ENCODE results near the gene ADM5. TPM values are rescaled to one million over a fixed set of nuclear protein-coding genes. Genes with fewer than 3 reads are reported as not detected.

Gene ADM5
- total RNA-seq, 4 donors from 2014 or later: 0.91 to 2.8 (median 1.8) TPM

GRCh38 chr19:49696865-49697264 lies 7.5 kb downstream of the ADM5 start:
- WGBS, 2 donors: 89 to 93% methylated on average over 3 to 5 of the region's 7 CpGs
- H3K27me3 ChIP-seq: peaks cover 0 to 14% (median 0%) of the 10 kb centered on the region in 4 donors
- H3K36me3 ChIP-seq: no peaks in the 10 kb centered on the region
- TF ChIP-seq, protein P1, sequence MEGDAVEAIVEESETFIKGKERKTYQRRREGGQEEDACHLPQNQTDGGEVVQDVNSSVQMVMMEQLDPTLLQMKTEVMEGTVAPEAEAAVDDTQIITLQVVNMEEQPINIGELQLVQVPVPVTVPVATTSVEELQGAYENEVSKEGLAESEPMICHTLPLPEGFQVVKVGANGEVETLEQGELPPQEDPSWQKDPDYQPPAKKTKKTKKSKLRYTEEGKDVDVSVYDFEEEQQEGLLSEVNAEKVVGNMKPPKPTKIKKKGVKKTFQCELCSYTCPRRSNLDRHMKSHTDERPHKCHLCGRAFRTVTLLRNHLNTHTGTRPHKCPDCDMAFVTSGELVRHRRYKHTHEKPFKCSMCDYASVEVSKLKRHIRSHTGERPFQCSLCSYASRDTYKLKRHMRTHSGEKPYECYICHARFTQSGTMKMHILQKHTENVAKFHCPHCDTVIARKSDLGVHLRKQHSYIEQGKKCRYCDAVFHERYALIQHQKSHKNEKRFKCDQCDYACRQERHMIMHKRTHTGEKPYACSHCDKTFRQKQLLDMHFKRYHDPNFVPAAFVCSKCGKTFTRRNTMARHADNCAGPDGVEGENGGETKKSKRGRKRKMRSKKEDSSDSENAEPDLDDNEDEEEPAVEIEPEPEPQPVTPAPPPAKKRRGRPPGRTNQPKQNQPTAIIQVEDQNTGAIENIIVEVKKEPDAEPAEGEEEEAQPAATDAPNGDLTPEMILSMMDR (IDR thresholded peaks at IDR 0.05): no peak
- no peak for TF ChIP-seq POLR2A (IDR thresholded peaks at IDR 0.05)
- peaks cover 0 to 2% (median 0%) of the 10 kb centered on the region in 3 donors for H3K4me1 ChIP-seq
- H3K9me3 ChIP-seq: no peaks in the 10 kb centered on the region
- H3K4me3 ChIP-seq: no peak overlapping the region
- H3K27ac ChIP-seq: no peak overlapping the region
- intact Hi-C loops (cut with DNase I): no loop called here
- no peak for DNase-seq

GRCh38 chr19:49699364-49699763 lies 10.0 kb downstream of the ADM5 start:
- no peaks in the 10 kb centered on the region for H3K36me3 ChIP-seq
- no peaks in the 10 kb centered on the region for H3K4me1 ChIP-seq
- no peak overlapping the region for H3K27ac ChIP-seq
- no peak for TF ChIP-seq POLR2A (IDR thresholded peaks at IDR 0.05)
- TF ChIP-seq, protein P1 (IDR thresholded peaks at IDR 0.05): no peak
- no peak overlapping the region for H3K4me3 ChIP-seq
- no peaks in the 10 kb centered on the region for H3K9me3 ChIP-seq
- DNase-seq: no peak
- H3K27me3 ChIP-seq: peaks cover 0 to 6% (median 0%) of the 10 kb centered on the region in 4 donors
- 72 to 84% methylated on average over 3 to 5 of the region's 5 CpGs for WGBS, 2 donors
- intact Hi-C loops (cut with DNase I): no loop called here

DNA sequence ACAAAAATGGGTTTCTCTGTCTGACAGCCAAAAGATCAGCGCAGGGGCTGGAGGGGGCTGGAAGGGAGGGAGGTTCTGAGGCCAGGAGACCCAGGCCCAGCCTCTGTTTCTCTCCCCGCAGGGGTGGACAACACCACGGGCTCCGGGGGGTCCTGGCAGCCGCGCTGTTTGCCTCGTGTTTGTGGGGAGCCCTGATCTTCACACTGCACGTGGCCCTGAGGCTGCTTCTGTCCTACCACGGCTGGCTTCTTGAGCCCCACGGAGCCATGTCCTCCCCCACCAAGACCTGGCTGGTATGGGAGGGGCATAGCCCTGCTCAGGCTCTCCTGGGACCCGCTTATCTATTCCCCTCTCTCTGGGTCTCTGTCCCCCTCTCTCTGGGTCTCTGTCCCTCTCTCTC lies 11.2 kb downstream of the ADM5 start:
- Histone ChIP-seq H3K9me3 (no peaks in the 10 kb centered on the region), H3K27ac (no peak overlapping the region), H3K4me1 (no peaks in the 10 kb centered on the region), H3K4me3 (no peak overlapping the region), H3K36me3 (no peaks in the 10 kb centered on the region), H3K27me3 (peaks cover 0 to 6% (median 0%) of the 10 kb centered on the region in 4 donors)
- intact Hi-C loops (cut with DNase I): no loop called here
- no peak for DNase-seq
- WGBS, 2 donors: 54 to 65% methylated on average over 5 to 10 of the region's 11 CpGs
- TF ChIP-seq POLR2A (IDR thresholded peaks at IDR 0.05): no peak

GRCh38 chr19:49701271-49701786 lies 11.9 kb downstream of the ADM5 start:
- 43 to 45% methylated on average over 20 to 33 of the region's 40 CpGs for WGBS, 2 donors
- Histone ChIP-seq H3K4me3 (no peak overlapping the region), H3K9me3 (no peaks in the 10 kb centered on the region), H3K4me1 (no peaks in the 10 kb centered on the region), H3K36me3 (no peaks in the 10 kb centered on the region), H3K27me3 (peaks cover 0 to 6% (median 0%) of the 10 kb centered on the region in 4 donors), H3K27ac (no peak overlapping the region)
- DNase-seq: no peak
- intact Hi-C loops (cut with DNase I): no loop called here
- TF ChIP-seq, protein P1 (IDR thresholded peaks at IDR 0.05): no peak
- no peak for TF ChIP-seq POLR2A (IDR thresholded peaks at IDR 0.05)

GRCh38 chr19:49704888-49705642 lies 15.7 kb downstream of the ADM5 start:
- no peak for TF ChIP-seq POLR2A (IDR thresholded peaks at IDR 0.05)
- TF ChIP-seq, protein P1 (IDR thresholded peaks at IDR 0.05): no peak
- WGBS, 2 donors: 89 to 92% methylated on average over 6 to 9 of the region's 22 CpGs
- no peak overlapping the region for H3K27ac ChIP-seq
- intact Hi-C loops (cut with DNase I): no loop called here
- no peaks in the 10 kb centered on the region for H3K36me3 ChIP-seq
- DNase-seq: no peak
- H3K4me1 ChIP-seq: no peaks in the 10 kb centered on the region
- no peaks in the 10 kb centered on the region for H3K9me3 ChIP-seq
- peaks cover 0 to 6% (median 0%) of the 10 kb centered on the region in 4 donors for H3K27me3 ChIP-seq
- no peak overlapping the region for H3K4me3 ChIP-seq
